G401.6 (cell line): ENCODE results near the gene COMMD8.

Experiments
- FAIRE-seq: peaks from 2 replicates; lab custom pipeline; 2012; peaks lifted over from hg19 to GRCh38; lab: Jason Lieb, UNC

The COMMD8 gene

DNA sequence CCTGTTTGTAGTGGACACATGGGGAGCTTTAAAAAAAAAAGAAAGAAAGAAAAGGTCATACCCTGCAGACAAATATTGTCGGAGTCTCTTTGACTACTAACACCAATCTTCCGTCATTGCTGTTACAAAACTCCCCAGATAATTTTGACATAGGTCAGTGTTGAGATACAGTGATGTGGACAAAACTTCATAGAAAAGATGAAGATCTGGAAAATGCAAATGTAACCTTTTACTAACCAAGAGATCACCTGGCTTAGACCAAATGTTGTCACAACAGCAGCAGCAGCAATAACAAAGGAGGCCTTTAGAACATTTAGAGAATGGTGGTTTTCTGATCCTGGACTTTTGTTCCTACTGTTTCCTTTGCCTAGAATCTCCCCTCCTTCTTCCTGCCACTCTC is 8.1 kb upstream of the COMMD8 start:
- FAIRE-seq = no peak

DNA sequence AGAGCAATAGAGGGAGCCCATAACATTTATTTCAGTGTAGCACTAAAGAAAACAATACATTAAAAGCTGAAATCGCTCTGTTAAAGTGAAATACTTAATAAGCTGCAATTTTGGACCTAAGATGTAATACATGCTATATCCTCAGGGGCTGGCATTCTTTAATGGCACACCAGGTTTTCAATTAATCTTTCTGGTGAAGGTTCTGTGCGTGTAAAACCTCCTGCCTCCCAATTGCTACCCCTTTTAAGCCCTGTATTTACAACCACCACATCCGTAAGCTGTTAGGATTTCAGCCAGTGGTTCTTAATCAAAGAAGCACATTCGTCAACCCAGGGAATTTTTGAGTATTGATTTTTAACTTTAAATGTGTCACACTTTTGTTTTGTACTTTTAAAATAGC is 7.6 kb upstream of the COMMD8 start:
- FAIRE-seq = no peak

DNA sequence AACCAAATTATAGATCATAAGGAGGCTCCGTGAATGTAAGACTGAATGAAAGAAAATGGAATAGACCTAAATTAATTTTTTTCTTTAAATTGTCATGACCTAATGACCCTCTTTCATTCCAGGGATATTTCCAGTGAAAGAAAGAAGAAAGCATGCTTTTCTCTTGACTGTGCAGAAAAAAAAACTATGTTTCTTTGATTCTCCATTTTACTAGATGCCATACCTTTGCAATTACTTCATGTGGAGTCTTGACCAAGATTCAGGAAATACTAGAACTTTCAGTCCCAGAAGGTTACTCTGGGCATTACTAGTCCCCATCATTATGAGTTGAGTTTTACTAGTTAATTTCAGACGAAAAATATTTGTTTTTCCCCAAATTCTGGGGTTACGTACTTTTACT is 6.4 kb upstream of the COMMD8 start:
- FAIRE-seq = no peak

DNA sequence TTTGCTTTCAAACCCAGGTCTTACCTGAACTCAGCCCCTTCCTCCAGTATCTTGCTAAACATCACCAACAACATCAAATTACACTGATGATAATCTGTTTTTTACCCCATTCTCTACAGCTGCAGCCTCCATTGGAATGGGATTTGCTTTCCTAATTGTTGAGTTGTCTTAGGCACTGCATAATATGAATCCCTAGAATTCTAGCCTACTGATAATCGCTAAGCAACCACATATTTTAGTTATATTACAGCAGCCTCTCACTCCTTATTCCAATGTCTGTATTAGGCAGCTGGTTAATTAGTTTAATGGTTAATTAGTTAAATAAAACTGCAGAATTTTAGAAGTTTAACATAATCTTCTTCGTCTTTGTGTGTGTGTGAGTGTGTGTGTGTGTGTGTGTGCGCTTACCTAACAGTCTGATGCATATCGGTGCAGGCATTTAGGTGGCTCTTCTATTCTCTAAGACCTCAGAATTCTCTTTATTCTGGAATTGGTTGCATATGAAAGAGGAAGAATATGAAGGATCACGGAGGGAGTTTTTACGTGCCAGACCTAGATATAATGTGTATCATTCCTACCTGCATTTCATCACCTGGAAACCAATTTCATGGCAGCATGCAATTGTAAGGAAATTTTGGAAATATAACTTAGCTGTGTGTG is 5.3 kb upstream of the COMMD8 start:
- FAIRE-seq = no peak

DNA sequence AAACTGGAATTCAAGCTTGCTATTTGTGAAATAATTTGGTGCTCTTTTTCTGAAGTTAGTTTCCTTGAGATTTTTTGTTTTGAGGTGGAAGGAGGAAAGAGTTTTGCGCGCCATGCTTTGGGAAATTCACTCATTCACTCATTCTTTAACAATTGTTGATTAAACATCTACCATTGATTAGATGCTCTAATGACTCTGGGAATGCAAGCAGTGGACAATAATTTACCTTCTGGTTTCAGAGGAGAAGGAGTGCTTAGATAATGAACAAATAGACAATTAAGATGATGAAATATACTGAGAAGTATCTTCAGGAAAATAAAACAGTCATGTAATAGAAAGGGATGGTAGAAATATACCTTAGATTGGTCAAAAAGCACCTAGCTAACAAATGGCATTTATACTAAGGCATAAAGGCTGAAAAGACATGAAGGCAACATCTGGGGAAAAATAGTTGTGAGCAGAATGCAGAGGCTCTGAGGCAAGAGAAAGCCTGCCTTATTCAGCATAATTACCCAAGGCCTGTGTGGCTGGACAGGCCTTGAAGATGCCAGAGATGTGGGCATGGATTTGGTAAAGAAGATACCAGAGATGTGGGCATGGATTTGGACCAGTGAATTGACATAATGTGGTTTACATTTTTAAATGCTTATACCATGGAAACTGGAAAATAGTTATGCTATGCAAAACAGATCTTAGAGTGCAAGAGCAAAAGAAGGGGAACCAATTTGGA is 2.7 kb upstream of the COMMD8 start:
- FAIRE-seq = no peak

DNA sequence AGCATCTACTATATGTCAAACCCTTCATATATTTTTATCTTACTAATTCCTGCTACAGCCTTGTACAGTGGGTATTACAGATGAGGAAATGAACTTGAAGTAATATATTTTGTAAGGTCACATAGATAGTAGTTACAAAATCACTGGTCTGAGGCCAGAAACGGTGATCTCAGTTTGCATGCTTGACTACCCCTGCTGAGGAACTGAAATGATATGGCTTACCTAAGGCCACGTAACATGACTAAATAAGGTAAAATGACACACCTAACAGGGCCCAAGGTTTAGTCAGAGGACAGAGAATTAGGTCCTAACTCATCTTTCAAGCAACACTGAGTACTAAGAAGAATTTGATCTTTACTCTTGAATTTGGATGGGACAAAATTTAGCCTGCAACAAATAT is 1.5 kb upstream of the COMMD8 start:
- no peak for FAIRE-seq

DNA sequence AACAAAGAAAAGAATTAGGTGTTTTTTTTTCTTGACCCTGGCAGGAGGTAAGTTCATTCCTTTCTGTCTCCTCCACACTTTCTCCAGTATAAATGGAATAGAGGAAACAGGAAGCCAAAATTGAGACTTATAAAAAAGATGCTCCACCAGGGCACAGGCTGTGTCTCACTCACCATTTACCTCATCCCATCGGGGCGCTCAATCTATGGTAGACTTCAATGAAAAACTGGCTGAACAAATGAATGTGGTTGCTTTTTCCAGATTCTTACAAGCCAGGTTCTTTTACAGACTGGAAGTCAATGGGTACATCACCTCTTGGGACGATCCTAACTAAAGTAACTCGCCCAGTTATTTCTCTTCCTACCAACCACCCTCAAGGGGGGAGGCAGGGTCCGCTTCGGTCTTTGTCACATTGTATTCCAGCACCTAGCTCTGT is 685 bp downstream of the COMMD8 start:
- FAIRE-seq = no peak

DNA sequence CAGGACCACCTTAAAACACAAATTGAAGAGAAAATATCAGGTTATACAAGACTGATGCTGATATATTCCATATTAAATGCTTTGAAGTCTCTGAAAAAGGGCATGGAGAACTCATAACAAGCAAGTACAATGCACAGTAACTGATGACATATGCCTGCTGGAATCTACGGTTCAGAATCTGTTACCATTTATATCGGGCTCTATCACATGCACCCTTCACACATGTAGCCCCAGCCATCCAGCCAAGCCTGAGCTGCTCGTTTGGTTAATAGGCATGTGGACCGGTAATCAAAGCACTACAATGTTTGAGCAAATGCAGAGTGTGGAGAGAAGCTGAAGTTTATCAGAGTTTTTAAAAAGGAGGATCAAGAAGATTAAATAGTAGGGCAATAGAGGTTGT is 11.8 kb downstream of the COMMD8 start:
- FAIRE-seq = no peak

DNA sequence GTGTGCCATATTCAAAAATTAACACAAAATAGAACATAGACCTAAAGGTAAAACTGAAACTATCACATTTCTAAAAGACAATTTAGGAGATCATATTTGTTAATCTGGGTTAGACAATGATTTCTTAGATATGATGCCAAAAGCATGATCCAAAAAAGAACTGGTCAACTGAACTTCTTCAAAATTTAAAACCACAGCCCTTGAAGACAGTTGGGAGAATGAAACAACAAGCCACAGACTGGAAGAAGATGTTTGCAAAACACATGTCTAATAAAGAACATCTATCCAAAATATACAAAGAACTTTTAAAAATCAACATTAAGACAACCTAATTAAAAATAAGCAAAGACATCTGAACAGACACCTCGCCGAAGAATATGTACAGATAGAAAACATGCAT is 19.5 kb downstream of the COMMD8 start:
- FAIRE-seq = no peak

DNA sequence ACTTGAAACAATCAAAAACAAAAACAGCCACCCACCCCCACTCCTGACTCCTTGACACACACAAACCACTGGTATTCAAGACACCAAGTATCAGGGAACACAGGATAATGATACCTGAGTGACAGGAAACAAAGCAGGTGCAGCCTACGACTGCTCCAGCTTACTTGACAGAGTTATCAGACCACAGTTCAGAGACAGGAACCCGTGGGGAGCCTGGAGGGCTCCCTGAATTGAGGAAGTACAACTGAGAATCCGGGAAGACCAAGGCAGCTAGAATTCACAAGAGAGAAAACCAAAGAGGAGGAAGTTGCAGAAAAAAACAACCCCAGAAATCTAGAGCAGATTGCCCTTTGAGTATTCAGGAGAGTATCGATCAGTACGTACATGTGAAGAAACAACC is 20.5 kb downstream of the COMMD8 start:
- FAIRE-seq = no peak

DNA sequence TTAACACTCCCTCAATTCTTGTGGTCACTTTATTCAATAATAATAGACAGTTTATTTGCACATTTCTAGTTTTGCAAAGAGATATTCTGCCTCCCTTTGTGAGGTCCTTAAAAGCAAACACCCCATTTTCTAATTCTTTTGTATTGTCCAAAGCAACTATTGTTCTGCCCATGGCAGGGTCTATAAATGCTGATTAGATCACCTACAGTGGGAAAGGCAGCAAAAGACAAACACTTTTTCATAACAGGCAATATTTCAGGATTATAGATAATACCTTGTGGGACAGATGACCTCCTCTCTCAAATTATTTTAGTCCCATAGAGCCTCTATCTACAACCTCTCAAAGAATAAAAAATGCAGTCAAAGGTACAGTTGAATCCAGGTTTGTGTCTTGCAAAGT is 28.6 kb downstream of the COMMD8 start:
- FAIRE-seq = no peak

DNA sequence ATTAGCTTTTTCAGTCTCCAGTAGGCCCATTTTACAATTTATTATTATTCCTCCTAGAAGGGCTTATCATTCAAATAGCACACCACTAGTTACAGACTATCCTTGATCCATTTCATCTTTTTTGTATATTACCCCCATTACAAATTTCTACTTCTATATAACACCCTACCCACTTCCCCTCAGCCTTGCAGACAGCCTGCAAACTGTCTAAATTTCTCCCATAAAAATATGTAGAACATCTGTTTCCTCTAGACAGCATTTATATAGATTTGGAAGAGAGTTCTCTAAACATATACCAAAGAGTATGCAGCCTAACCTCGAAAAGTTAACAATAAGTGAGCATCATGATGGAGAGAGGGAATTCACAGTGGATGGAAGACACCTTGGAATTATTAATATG is 30.8 kb downstream of the COMMD8 start:
- no peak for FAIRE-seq

DNA sequence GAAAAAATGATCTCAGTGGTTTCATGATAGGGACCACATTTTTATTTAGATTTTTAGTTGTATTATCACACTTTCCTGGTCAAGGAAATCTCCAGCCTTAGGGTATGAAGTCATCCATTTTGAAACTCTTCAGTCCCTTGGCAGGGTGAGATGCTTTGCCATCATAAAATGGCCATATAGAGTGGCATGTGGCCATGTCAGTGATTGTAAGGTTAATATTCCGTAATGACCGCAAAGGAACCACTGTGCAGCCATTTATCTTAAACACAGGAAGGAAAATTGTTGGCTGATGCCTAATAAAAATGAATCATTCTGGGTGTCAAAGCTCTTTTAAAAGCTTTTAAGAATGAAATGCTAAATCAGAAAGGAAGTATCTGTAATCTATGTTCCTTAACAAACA is 35.6 kb downstream of the COMMD8 start:
- no peak for FAIRE-seq

DNA sequence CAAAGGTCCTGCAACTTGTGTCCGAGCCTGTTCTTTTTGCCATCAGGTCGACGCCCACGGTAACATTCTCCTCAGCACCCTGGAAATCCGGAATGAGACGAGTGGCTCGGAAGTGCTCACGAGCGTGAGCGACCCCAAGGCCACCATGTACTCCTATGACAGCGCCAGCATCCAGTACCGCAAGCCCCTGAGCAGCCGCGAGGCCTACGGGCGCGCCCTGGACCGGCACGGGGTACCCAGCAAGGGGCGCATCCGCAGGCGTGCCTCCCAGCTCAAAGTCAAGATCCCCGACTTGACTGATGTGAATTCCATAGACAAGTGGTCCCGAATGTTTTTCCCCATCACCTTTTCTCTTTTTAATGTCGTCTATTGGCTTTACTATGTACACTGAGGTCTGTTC is 37.9 kb downstream of the COMMD8 start:
- FAIRE-seq = no peak

DNA sequence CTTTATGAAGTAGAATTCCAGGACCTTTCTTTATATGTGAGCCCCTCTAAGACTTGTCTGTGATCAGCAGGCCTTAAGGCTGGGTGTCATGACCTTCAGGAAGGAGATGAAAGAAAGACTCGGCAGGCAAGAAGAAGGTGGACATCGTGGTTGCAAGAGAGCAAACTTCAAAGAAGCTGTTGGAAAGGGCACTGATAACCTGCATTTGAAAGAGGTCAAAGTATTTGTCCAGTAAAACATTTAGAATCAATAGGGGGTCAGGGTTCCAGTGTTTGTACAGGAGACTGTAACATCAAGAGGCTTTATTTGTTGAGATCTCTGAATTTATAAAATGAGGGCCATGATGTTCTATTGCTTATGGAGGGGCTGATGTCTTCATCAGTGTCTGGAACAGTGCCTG is 44.2 kb downstream of the COMMD8 start:
- FAIRE-seq = no peak

DNA sequence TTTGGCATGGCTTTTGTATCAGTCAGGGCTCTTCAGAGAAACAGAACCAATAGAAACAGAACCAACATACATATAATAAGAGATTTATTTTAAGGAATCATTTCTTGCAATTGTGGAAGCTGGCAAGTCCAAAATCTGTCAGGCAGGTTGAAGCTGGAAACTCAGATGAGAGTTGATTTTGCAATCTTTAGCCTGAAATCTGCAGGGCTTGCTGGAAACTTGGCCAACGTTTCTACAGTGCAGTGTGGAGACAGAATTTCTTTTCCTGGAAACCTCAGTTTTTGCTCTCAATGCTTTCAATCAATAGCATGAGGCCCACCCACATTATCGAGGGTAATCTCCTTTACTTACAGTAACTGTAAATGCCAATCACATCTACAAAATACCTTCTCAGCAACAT is 45.4 kb downstream of the COMMD8 start:
- FAIRE-seq = no peak

DNA sequence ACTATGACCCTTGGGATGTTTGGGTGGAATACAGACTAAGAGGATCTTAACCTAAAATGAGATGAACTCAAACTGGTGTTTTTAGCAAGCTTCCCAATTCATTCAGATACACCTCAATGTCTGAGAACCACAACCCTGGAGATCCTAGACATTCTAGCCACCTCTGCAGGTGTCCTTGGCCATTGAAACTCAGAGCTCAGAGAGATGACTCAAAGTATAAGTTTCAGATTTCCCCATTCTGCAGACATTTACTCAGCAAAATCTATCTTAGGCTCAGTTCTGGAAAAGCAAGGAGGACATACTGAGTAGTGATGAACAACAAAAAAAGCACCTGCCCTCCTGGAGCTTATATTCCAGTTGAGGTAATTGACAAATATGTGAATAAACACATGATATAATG is 47.8 kb downstream of the COMMD8 start:
- FAIRE-seq = no peak

DNA sequence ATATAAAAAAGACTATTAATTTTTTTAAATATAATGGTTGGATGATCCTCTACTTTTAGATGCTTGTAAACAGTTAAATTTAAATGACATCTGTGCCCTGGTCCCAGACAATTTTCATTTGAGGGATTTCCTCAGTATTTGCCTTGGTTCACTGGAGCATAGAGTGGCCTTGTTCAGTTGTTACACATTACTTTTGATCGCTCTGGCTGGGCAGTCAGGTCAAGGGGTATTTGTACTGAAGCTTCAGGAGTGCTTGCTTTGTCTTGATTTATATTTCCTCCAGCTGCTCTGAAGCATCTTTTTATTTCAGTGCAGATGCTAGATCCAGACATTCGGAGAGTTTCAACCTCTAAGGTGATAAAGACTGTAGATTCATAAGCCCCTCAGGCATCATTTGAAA is 50.0 kb downstream of the COMMD8 start:
- no peak for FAIRE-seq

DNA sequence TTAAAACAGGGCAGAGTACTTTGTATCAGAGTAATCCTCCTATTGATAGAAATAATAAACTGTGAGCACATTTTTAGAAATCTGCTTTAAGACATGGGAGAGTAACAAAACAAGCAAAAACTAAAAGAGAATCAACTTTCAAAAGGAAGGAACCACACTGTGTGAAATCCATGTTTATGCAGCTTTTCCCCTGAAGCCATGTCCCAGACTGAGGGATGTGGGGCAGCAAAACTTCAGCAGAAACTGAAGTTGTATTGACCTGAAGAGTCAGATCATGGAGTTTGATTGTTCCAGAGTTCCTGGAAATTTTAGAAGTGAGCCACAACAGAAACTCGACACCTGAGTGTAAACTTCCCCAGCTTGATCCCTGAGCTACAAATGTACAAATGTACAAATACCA is 53.2 kb downstream of the COMMD8 start:
- FAIRE-seq = no peak

DNA sequence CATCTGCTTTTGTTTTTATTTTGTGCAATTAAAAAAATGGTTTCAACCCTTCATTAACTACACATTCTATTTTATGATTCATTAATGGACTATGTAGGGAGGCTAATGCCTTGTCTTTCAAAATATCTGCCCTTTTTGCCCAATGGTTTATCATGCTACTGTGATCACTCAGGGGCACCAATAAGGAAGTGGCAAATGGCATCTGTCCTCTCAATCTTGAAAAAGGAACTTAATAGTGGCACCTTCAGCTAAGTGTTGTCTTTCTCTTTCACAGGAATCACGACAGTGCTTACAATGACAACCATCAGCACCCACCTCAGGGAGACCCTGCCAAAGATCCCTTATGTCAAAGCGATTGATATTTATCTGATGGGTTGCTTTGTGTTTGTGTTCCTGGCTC is 57.1 kb downstream of the COMMD8 start:
- FAIRE-seq = no peak
